ENCODE data around the gene RAD54L2. TPM values are rescaled to one million over a fixed set of nuclear protein-coding genes. Genes with fewer than 3 reads are reported as not detected.
"Not testable (repeated sequence)": the region's sequence is repeated elsewhere in the genome, so short reads cannot be mapped to it uniquely, and the experiment has no call there.

Gene RAD54L2
- total and polyA plus RNA-seq, 9 donors = 5.8 to 32.5 (median 23.0) TPM

GRCh38 chr3:51530485-51530884 is 8.0 kb upstream of the RAD54L2 start:
- Histone ChIP-seq H3K36me3 (no peaks in the 10 kb centered on the region), H3K4me3 (no peak overlapping the region), H3K27me3 (no peaks in the 10 kb centered on the region), H3K4me1 (ENCODE audit: insufficient read depth) (no peaks in the 10 kb centered on the region), H3K9me3 (no peaks in the 10 kb centered on the region), H3K27ac (no peak overlapping the region)
- DNase-seq = no peak
- intact Hi-C loops (cut with DNase I) = loop anchor here in 2 of 4 donors (10.0 kb wide), 2 partner anchors 94 to 154 kb away; no protein-coding TSS in a partner anchor
- no peak for TF ChIP-seq POLR2A (IDR thresholded peaks at IDR 0.05)
- no peak for TF ChIP-seq EP300 (IDR thresholded peaks at IDR 0.05)
- no peak for TF ChIP-seq CTCF (IDR thresholded peaks at IDR 0.05)
- 88 to 90% (median 89%) methylated on average over 7 of the region's 7 CpGs for WGBS, 3 donors

GRCh38 chr3:51535146-51536019 is 3.1 kb upstream of the RAD54L2 start:
- H3K4me1 ChIP-seq (ENCODE audit: insufficient read depth) = no peaks in the 10 kb centered on the region
- TF ChIP-seq POLR2A (IDR thresholded peaks at IDR 0.05) = no peak
- TF ChIP-seq CTCF (IDR thresholded peaks at IDR 0.05) = no peak
- no peak for TF ChIP-seq EP300 (IDR thresholded peaks at IDR 0.05)
- H3K27ac ChIP-seq = no peak overlapping the region
- 71 to 78% (median 77%) methylated on average over 7 of the region's 7 CpGs for WGBS, 3 donors
- no peak for DNase-seq
- no peaks in the 10 kb centered on the region for H3K27me3 ChIP-seq
- no peaks in the 10 kb centered on the region for H3K36me3 ChIP-seq
- no peak overlapping the region for H3K4me3 ChIP-seq
- no peaks in the 10 kb centered on the region for H3K9me3 ChIP-seq
- intact Hi-C loops (cut with DNase I) = loop anchor here in 2 of 4 donors (10.0 kb wide), 2 partner anchors 89 to 149 kb away; no protein-coding TSS in a partner anchor

GRCh38 chr3:51537631-51538030 is 888 bp upstream of the RAD54L2 start:
- H3K4me1 ChIP-seq (ENCODE audit: insufficient read depth); H3K9me3 ChIP-seq; H3K27me3 ChIP-seq; H3K27ac ChIP-seq; H3K36me3 ChIP-seq: not testable (repeated sequence)
- WGBS, 3 donors = 64 to 77% (median 68%) methylated on average over 16 of the region's 16 CpGs
- H3K4me3 ChIP-seq = peak overlapping the region; percentile 99
- DNase-seq = peak in 1 of 5 donors; percentile 21
- intact Hi-C loops (cut with DNase I) = loop anchor here in 2 of 4 donors (10.0 kb wide), 2 partner anchors 87 to 147 kb away; no protein-coding TSS in a partner anchor

GRCh38 chr3:51538115-51538458 is 432 bp upstream of the RAD54L2 start:
- Histone ChIP-seq H3K4me3 (peak overlapping the region; percentile 99), H3K9me3 (no peaks in the 10 kb centered on the region), H3K4me1 (ENCODE audit: insufficient read depth) (no peaks in the 10 kb centered on the region), H3K27me3 (no peaks in the 10 kb centered on the region), H3K36me3 (no peaks in the 10 kb centered on the region), H3K27ac (peak overlapping the region; percentile 75 to 86)
- intact Hi-C loops (cut with DNase I) = loop anchor here in 2 of 4 donors (10.0 kb wide), 2 partner anchors 87 to 147 kb away; no protein-coding TSS in a partner anchor
- TF ChIP-seq EP300 (IDR thresholded peaks at IDR 0.05) (no peak), CTCF (IDR thresholded peaks at IDR 0.05) (no peak), POLR2A (IDR thresholded peaks at IDR 0.05) (no peak)
- DNase-seq = no peak
- 0 to 3% (median 1%) methylated on average over 7 of the region's 7 CpGs for WGBS, 3 donors
